ENCODE measurements around the gene KIRREL3.

Gene KIRREL3

GRCh38 chr11:126417091-126417862, 583.3 kb downstream of the KIRREL3 start:
- no peak for DNase-seq (ENCODE audit: low read depth)

- no peak for DNase-seq (ENCODE audit: low read depth)
These were observed 584.0 kb downstream of the KIRREL3 start for GRCh38 chr11:126416542-126417090.

- DNase-seq (ENCODE audit: low read depth): no peak
These were observed 584.7 kb downstream of the KIRREL3 start for GRCh38 chr11:126415669-126416420.

- DNase-seq (ENCODE audit: low read depth): no peak
These were observed 585.4 kb downstream of the KIRREL3 start for GRCh38 chr11:126415128-126415527.

GRCh38 chr11:126414615-126415014, 586.0 kb downstream of the KIRREL3 start:
- no peak for DNase-seq (ENCODE audit: low read depth)

- DNase-seq (ENCODE audit: low read depth): no peak
These were observed 586.6 kb downstream of the KIRREL3 start for GRCh38 chr11:126413843-126414405.

GRCh38 chr11:126413426-126413825, 587.1 kb downstream of the KIRREL3 start:
- DNase-seq (ENCODE audit: low read depth): no peak

GRCh38 chr11:126411971-126412381, 588.6 kb downstream of the KIRREL3 start:
- DNase-seq (ENCODE audit: low read depth): no peak

- no peak for DNase-seq (ENCODE audit: low read depth)
These were observed 589.9 kb downstream of the KIRREL3 start for GRCh38 chr11:126410649-126411048.

- DNase-seq (ENCODE audit: low read depth): no peak
These were observed 591.0 kb downstream of the KIRREL3 start for GRCh38 chr11:126409620-126409985.

- DNase-seq (ENCODE audit: low read depth): no peak
These were observed 591.5 kb downstream of the KIRREL3 start for GRCh38 chr11:126408901-126409619.

- no peak for DNase-seq (ENCODE audit: low read depth)
These were observed 592.1 kb downstream of the KIRREL3 start for GRCh38 chr11:126408496-126408895.

- DNase-seq (ENCODE audit: low read depth): no peak
These were observed 592.8 kb downstream of the KIRREL3 start for GRCh38 chr11:126407682-126408288.

- DNase-seq (ENCODE audit: low read depth): no peak
These were observed 593.5 kb downstream of the KIRREL3 start for GRCh38 chr11:126407101-126407521.

GRCh38 chr11:126406368-126406767, 594.2 kb downstream of the KIRREL3 start:
- DNase-seq (ENCODE audit: low read depth): no peak

- no peak for DNase-seq (ENCODE audit: low read depth)
These were observed 594.7 kb downstream of the KIRREL3 start for GRCh38 chr11:126405906-126406305.

- DNase-seq (ENCODE audit: low read depth): no peak
These were observed 595.2 kb downstream of the KIRREL3 start for GRCh38 chr11:126405374-126405773.

- no peak for DNase-seq (ENCODE audit: low read depth)
These were observed 596.2 kb downstream of the KIRREL3 start for GRCh38 chr11:126404367-126404766.

- DNase-seq (ENCODE audit: low read depth): no peak
These were observed 596.9 kb downstream of the KIRREL3 start for GRCh38 chr11:126403658-126404057.

- no peak for DNase-seq (ENCODE audit: low read depth)
These were observed 597.5 kb downstream of the KIRREL3 start for GRCh38 chr11:126403022-126403581.

- DNase-seq (ENCODE audit: low read depth): no peak
These were observed 600.1 kb downstream of the KIRREL3 start for GRCh38 chr11:126400479-126400878.

Measured in HS-27A (cell line).